Measurements from ENCODE around the gene TTLL3.
"Not testable (repeated sequence)": the region's sequence is repeated elsewhere in the genome, so short reads cannot be mapped to it uniquely, and the experiment has no call there.

TTLL3 gene

GRCh38 chr3:9870978-9871377 lies 60.9 kb downstream of the TTLL3 start:
- Mint-ChIP-seq H3K4me1 (no peaks in the 10 kb centered on the region), H3K9me3 (no peaks in the 10 kb centered on the region), H3K27me3 (no peaks in the 10 kb centered on the region), H3K27ac (no peak overlapping the region), H3K36me3 (ENCODE audit: low read depth) (no peaks in the 10 kb centered on the region), H3K4me3 (no peak overlapping the region)
- ATAC-seq: no peak
- no peak for DNase-seq

- H3K27me3 Mint-ChIP-seq, H3K27ac Mint-ChIP-seq, ATAC-seq: not testable (repeated sequence)
Measured at GRCh38 chr3:9872067-9872466, 62.0 kb downstream of the TTLL3 start.

GRCh38 chr3:9875448-9875847 lies 65.4 kb downstream of the TTLL3 start:
- H3K4me1 Mint-ChIP-seq: no peaks in the 10 kb centered on the region
- no peaks in the 10 kb centered on the region for H3K36me3 Mint-ChIP-seq (ENCODE audit: low read depth)
- H3K4me3 Mint-ChIP-seq: no peak overlapping the region
- no peaks in the 10 kb centered on the region for H3K9me3 Mint-ChIP-seq
- DNase-seq: no peak
- no peak for ATAC-seq
- no peak overlapping the region for H3K27ac Mint-ChIP-seq
- no peaks in the 10 kb centered on the region for H3K27me3 Mint-ChIP-seq

More at GRCh38 chr3:9872067-9872466, 62.0 kb downstream of the TTLL3 start:
- not testable (repeated sequence) for H3K36me3 Mint-ChIP-seq (ENCODE audit: low read depth); DNase-seq; H3K9me3 Mint-ChIP-seq; H3K4me3 Mint-ChIP-seq; H3K4me1 Mint-ChIP-seq

GRCh38 chr3:9876255-9876654 lies 66.2 kb downstream of the TTLL3 start:
- H3K4me3 Mint-ChIP-seq; H3K36me3 Mint-ChIP-seq (ENCODE audit: low read depth); H3K27ac Mint-ChIP-seq; H3K27me3 Mint-ChIP-seq; DNase-seq; H3K9me3 Mint-ChIP-seq; H3K4me1 Mint-ChIP-seq; ATAC-seq: not testable (repeated sequence)

- no peaks in the 10 kb centered on the region for H3K27me3 Mint-ChIP-seq
- DNase-seq: no peak
- no peaks in the 10 kb centered on the region for H3K4me1 Mint-ChIP-seq
- no peaks in the 10 kb centered on the region for H3K36me3 Mint-ChIP-seq (ENCODE audit: low read depth)
- no peak overlapping the region for H3K27ac Mint-ChIP-seq
- H3K4me3 Mint-ChIP-seq: no peak overlapping the region
- ATAC-seq: peak; percentile 61
- H3K9me3 Mint-ChIP-seq: no peaks in the 10 kb centered on the region
Measured at GRCh38 chr3:9876991-9877390, 66.9 kb downstream of the TTLL3 start.

GRCh38 chr3:9878700-9879099 lies 68.6 kb downstream of the TTLL3 start:
- Mint-ChIP-seq H3K27ac (no peak overlapping the region), H3K36me3 (ENCODE audit: low read depth) (no peaks in the 10 kb centered on the region), H3K4me3 (no peak overlapping the region), H3K9me3 (no peaks in the 10 kb centered on the region), H3K4me1 (no peaks in the 10 kb centered on the region), H3K27me3 (no peaks in the 10 kb centered on the region)
- no peak for DNase-seq
- ATAC-seq: no peak

GRCh38 chr3:9879830-9880549 lies 69.9 kb downstream of the TTLL3 start, which contains the start of gene CIDEC:
TSS of gene CIDEC (minus strand) at chr3:9880253. CDS start at chr3:9878486, 1,767 bp downstream.
- no peak for ATAC-seq
- no peaks in the 10 kb centered on the region for H3K9me3 Mint-ChIP-seq
- no peak within 1 kb of the TSS for H3K4me3 Mint-ChIP-seq
- H3K27me3 Mint-ChIP-seq: no peaks in the 10 kb centered on the region
- H3K27ac Mint-ChIP-seq: no peak within 1 kb of the TSS
- no peaks in the 10 kb centered on the region for H3K36me3 Mint-ChIP-seq (ENCODE audit: low read depth)
- no peaks in the 10 kb centered on the region for H3K4me1 Mint-ChIP-seq
- no peak for DNase-seq

- no peak for ATAC-seq
- H3K36me3 Mint-ChIP-seq (ENCODE audit: low read depth): no peaks in the 10 kb centered on the region
- H3K4me3 Mint-ChIP-seq: no peak overlapping the region
- no peaks in the 10 kb centered on the region for H3K4me1 Mint-ChIP-seq
- DNase-seq: no peak
- no peaks in the 10 kb centered on the region for H3K9me3 Mint-ChIP-seq
- H3K27ac Mint-ChIP-seq: no peak overlapping the region
- H3K27me3 Mint-ChIP-seq: no peaks in the 10 kb centered on the region
Measured at GRCh38 chr3:9881441-9881840, 71.4 kb downstream of the TTLL3 start.

GRCh38 chr3:9883706-9884554 lies 73.9 kb downstream of the TTLL3 start:
- Mint-ChIP-seq H3K27ac (no peak overlapping the region), H3K4me1 (no peaks in the 10 kb centered on the region), H3K4me3 (no peak overlapping the region), H3K9me3 (no peaks in the 10 kb centered on the region), H3K27me3 (no peaks in the 10 kb centered on the region), H3K36me3 (ENCODE audit: low read depth) (no peaks in the 10 kb centered on the region)
- ATAC-seq (no peak), DNase-seq (no peak)

GRCh38 chr3:9884555-9885165 lies 74.6 kb downstream of the TTLL3 start:
- Mint-ChIP-seq H3K36me3 (ENCODE audit: low read depth) (no peaks in the 10 kb centered on the region), H3K4me3 (no peak overlapping the region), H3K27ac (no peak overlapping the region), H3K27me3 (no peaks in the 10 kb centered on the region), H3K4me1 (peaks cover 3% of the 10 kb centered on the region), H3K9me3 (no peaks in the 10 kb centered on the region)
- ATAC-seq (no peak), DNase-seq (no peak)

Measured in activated naive CD8-positive, alpha-beta T cell treated with anti-CD3 and anti-CD28 coated beads, Interleukin-2, amount 50 U/mL, for 24 hours (primary cell).